Measurements from ENCODE around the gene MYH7B.

The MYH7B gene

GRCh38 chr20:34952671-34953070 lies 3.0 kb upstream of the MYH7B start:
- H3K27ac ChIP-seq: peak overlapping the region; percentile 91; the same call in 1 of the 2 replicates
- TF ChIP-seq ZFX (IDR thresholded peaks at IDR 0.05; ENCODE audit: borderline replicate concordance) (no peak), CTCF (IDR thresholded peaks at IDR 0.05) (no peak)

GRCh38 chr20:34953960-34954359 lies 1.7 kb upstream of the MYH7B start:
- H3K27ac ChIP-seq: peak overlapping the region; percentile 91
- TF ChIP-seq ZFX (IDR thresholded peaks at IDR 0.05; ENCODE audit: borderline replicate concordance) (no peak), CTCF (IDR thresholded peaks at IDR 0.05) (no peak)

- TF ChIP-seq CTCF (IDR thresholded peaks at IDR 0.05) (no peak), ZFX (IDR thresholded peaks at IDR 0.05; ENCODE audit: borderline replicate concordance) (no peak)
- H3K27ac ChIP-seq: peak overlapping the region; percentile 91
These were observed 801 bp upstream of the MYH7B start for GRCh38 chr20:34954904-34955230.

GRCh38 chr20:34956041-34956458 lies 382 bp downstream of the MYH7B start:
- H3K27ac ChIP-seq: peak overlapping the region; percentile 91
- TF ChIP-seq CTCF (IDR thresholded peaks at IDR 0.05) (peak; percentile 43), ZFX (IDR thresholded peaks at IDR 0.05; ENCODE audit: borderline replicate concordance) (no peak)

GRCh38 chr20:34956751-34957472 lies 1.2 kb downstream of the MYH7B start:
- no peak overlapping the region for H3K27ac ChIP-seq

GRCh38 chr20:34964486-34964885 lies 8.8 kb downstream of the MYH7B start:
- TF ChIP-seq ZFX (IDR thresholded peaks at IDR 0.05; ENCODE audit: borderline replicate concordance) (no peak), CTCF (IDR thresholded peaks at IDR 0.05) (no peak)

More at GRCh38 chr20:34956751-34957472, 1.2 kb downstream of the MYH7B start:
- TF ChIP-seq ZFX (IDR thresholded peaks at IDR 0.05; ENCODE audit: borderline replicate concordance): no peak
- no peak for TF ChIP-seq CTCF (IDR thresholded peaks at IDR 0.05)

GRCh38 chr20:34965051-34965450 lies 9.4 kb downstream of the MYH7B start:
- H3K27ac ChIP-seq: no peak overlapping the region
- TF ChIP-seq ZFX (IDR thresholded peaks at IDR 0.05; ENCODE audit: borderline replicate concordance): no peak
- TF ChIP-seq CTCF (IDR thresholded peaks at IDR 0.05): no peak

More at GRCh38 chr20:34964486-34964885, 8.8 kb downstream of the MYH7B start:
- H3K27ac ChIP-seq: no peak overlapping the region
